Fibroblast of mammary gland (primary cell): ENCODE results near the gene ITGA1.

Experiments
- DNase-seq: peaks from one replicate; pipeline ENCODE4 v3.0.0-alpha.2; 2010; ENCODE audit warnings: low read depth
- H3K4me3 ChIP-seq: 2 replicates; pipeline ENCODE4 v1.5.1; 2011; ENCODE audit warnings: low read depth, mild to moderate bottlenecking, low read length, moderate library complexity; ENCODE audit not compliant: control insufficient read depth
- CTCF ChIP-seq: conservative IDR thresholded peaks from 2 replicates; pipeline ENCODE4 v1.5.1; 2011; ENCODE audit warnings: low read depth, low read length, inconsistent platforms; ENCODE audit not compliant: control insufficient read depth, insufficient read depth

The ITGA1 gene

GRCh38 chr5:52875827-52876226 lies 88.1 kb downstream of the ITGA1 start:
- TF ChIP-seq CTCF, result no peak
- no peak for DNase-seq

GRCh38 chr5:52876456-52876855 lies 88.7 kb downstream of the ITGA1 start:
- no peak for TF ChIP-seq CTCF
- DNase-seq, result no peak
- H3K4me3 ChIP-seq, result no peak overlapping the region

More at GRCh38 chr5:52875827-52876226, 88.1 kb downstream of the ITGA1 start:
- H3K4me3 ChIP-seq, result no peak overlapping the region

GRCh38 chr5:52878656-52879055 lies 90.9 kb downstream of the ITGA1 start:
- H3K4me3 ChIP-seq, result no peak overlapping the region
- peak; percentile 76 for DNase-seq
- TF ChIP-seq CTCF, result no peak

- no peak for TF ChIP-seq CTCF
- no peak overlapping the region for H3K4me3 ChIP-seq
- no peak for DNase-seq
These were observed 92.8 kb downstream of the ITGA1 start for GRCh38 chr5:52880541-52880940.

GRCh38 chr5:52881468-52881867 lies 93.8 kb downstream of the ITGA1 start:
- H3K4me3 ChIP-seq, result no peak overlapping the region
- TF ChIP-seq CTCF, result no peak
- no peak for DNase-seq

GRCh38 chr5:52883110-52883509 lies 95.4 kb downstream of the ITGA1 start:
- no peak for TF ChIP-seq CTCF
- no peak overlapping the region for H3K4me3 ChIP-seq
- DNase-seq, result no peak

GRCh38 chr5:52884453-52884852 lies 96.7 kb downstream of the ITGA1 start:
- TF ChIP-seq CTCF, result no peak
- DNase-seq, result no peak
- H3K4me3 ChIP-seq, result no peak overlapping the region
